Lung (tissue), 16 donors: Measurements from ENCODE around the gene PCDHGA5. TPM values are rescaled to one million over a fixed set of nuclear protein-coding genes. Genes with fewer than 3 reads are reported as not detected.
A peak's percentile ranks its signal among the peaks of the same experiment; 100 is the strongest.
"Not testable (repeated sequence)": the region's sequence is repeated elsewhere in the genome, so short reads cannot be mapped to it uniquely, and the experiment has no call there.

Source experiments
- ATAC-seq: fragments of 200-7000 bp; cut with Tn5 transposase; one replicate; pipeline ENCODE4 v1.9.1; 2020; ENCODE audit warnings: moderate number of reproducible peaks; ENCODE audit not compliant: insufficient read depth, low FRiP score
- DNase-seq, 3 donors: peaks; one replicate each; pipeline ENCODE4 v3.0.0-alpha.2; 2013 to 2017
- H3K27ac ChIP-seq, 2 donors: one replicate each; pipeline ENCODE4 v1.5.1; 2013; ENCODE audit warnings: mild to moderate bottlenecking in 2 of 2, moderate library complexity in 2 of 2, control low read depth in 1 of 2, inconsistent platforms in 1 of 2, low read depth in 1 of 2, low read length in 1 of 2
- H3K27me3 ChIP-seq, 3 donors: one replicate each; pipeline ENCODE4 v1.5.1; 2013; ENCODE audit warnings: low read length in 2 of 3; ENCODE audit not compliant: control insufficient read depth in 3 of 3, insufficient read depth in 3 of 3
- H3K36me3 ChIP-seq, 4 donors: one replicate each; pipeline ENCODE4 v1.5.1; 2013; ENCODE audit warnings: low read length in 4 of 4, mild to moderate bottlenecking in 1 of 4, moderate library complexity in 1 of 4; ENCODE audit not compliant: control insufficient read depth in 4 of 4, insufficient read depth in 4 of 4
- H3K4me1 ChIP-seq, 5 donors: one replicate each; pipeline ENCODE4 v1.5.1; 2013; ENCODE audit warnings: low read length in 5 of 5, mild to moderate bottlenecking in 2 of 5, moderate library complexity in 1 of 5; ENCODE audit not compliant: control insufficient read depth in 5 of 5, insufficient read depth in 5 of 5
- H3K4me3 ChIP-seq: one replicate; pipeline ENCODE4 v1.5.1; 2013; ENCODE audit warnings: mild to moderate bottlenecking, control low read depth, moderate library complexity
- H3K9ac ChIP-seq, 2 donors: one replicate each; pipeline ENCODE4 v1.5.1; 2013; ENCODE audit warnings: low read length in 2 of 2, control low read depth in 1 of 2; ENCODE audit not compliant: insufficient read depth in 1 of 2
- H3K9me3 ChIP-seq, 4 donors: one replicate each; pipeline ENCODE4 v1.5.1; 2013; ENCODE audit warnings: low read length in 3 of 4, mild to moderate bottlenecking in 1 of 4, moderate library complexity in 1 of 4; ENCODE audit not compliant: control insufficient read depth in 4 of 4, insufficient read depth in 3 of 4
- CTCF ChIP-seq: IDR thresholded peaks from 2 replicates; pipeline ENCODE4 v1.5.1; 2012; ENCODE audit warnings: mild to moderate bottlenecking; ENCODE audit errors: control extremely low read depth, extremely low read depth
- WGBS, 2 donors: extraction: QIAGEN DNeasy Blood & Tissue Kit; methylation state at CpG; one replicate each; pipeline ENCODE4 v1.1.7; 2013; 5-methylcytosine and 5-hydroxymethylcytosine counted together
- long read RNA-seq, 5 donors: transcript quantifications; one replicate each; lab custom pipeline, GENCODE V29; 2026
- polyA plus RNA-seq, 2 donors: library from polyadenylated mRNA; stranded (reverse); fragments of 200-250 nt; gene quantifications; one replicate each; pipeline ENCODE4 v1.2.1, GENCODE V29; 2013
- total RNA-seq, 2 donors: library from RNA; depleted of rRNA in 1 of 2; stranded (reverse); fragments of >200 nt in 1 of 2; gene quantifications; one replicate each; pipeline ENCODE4 v1.2.1, GENCODE V29; 2014 to 2021
- donor health status: control.
- donor health status: control.
- donor health status: Bipolar disorder and iron deficiency.
- donor health status: healthy.
- donor health status: DM: yes; HTN: yes; CAD: no.

PCDHGA5 gene
- total RNA-seq = 1 to 10 TPM; 2.9 to 9.3 TPM
- polyA plus RNA-seq = under 1 TPM; 0.31 to 0.32 TPM
- long read RNA-seq, donor 1, partial matches to known transcripts = 0 of 2 reads
- long read RNA-seq, donor 1, other reads (novel, unspliced or antisense) = 0 of 2 reads
- long read RNA-seq, donor 2, full-length matches to known transcripts = 2 of 2 reads
- long read RNA-seq, donor 2, partial matches to known transcripts = 0 of 2 reads
- long read RNA-seq, donor 2, other reads (novel, unspliced or antisense) = 0 of 2 reads
- long read RNA-seq, donor 3, partial matches to known transcripts = 0 of 1 reads
- long read RNA-seq, donor 3, other reads (novel, unspliced or antisense) = 0 of 1 reads
- long read RNA-seq, donor 4, partial matches to known transcripts = 0 of 1 reads
- long read RNA-seq, donor 4, other reads (novel, unspliced or antisense) = 0 of 1 reads
- long read RNA-seq, donor 5, full-length matches to known transcripts = 5 of 5 reads
- long read RNA-seq, donor 5, partial matches to known transcripts = 0 of 5 reads
- long read RNA-seq, donor 5, other reads (novel, unspliced or antisense) = 0 of 5 reads

DNA sequence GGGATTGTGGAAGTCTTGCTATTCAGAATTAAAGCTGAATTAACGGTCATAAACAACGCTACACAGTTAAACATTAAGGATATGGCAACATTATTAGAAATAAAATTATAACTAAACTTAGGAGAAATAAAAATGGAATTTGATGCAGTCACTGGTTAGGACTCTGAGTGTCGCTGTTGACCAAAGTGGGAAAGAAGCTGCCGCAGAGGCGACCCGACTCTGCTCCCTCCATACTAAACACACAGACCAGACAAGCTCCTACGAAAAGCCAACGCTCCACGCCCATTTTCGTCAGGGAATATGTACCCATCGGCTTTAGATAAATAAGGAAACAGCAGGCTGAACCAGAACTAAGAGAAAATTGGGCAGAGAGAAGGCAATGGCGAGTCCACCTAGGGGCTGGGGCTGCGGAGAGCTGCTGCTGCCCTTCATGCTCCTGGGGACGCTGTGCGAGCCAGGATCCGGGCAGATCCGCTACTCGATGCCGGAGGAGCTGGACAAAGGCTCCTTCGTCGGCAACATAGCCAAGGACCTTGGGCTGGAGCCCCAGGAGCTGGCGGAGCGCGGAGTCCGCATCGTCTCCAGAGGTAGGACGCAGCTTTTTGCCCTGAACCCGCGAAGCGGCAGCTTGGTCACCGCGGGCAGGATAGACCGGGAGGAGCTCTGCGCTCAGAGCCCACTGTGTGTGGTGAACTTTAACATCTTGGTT, at the start of gene PCDHGA5:
TSS of gene PCDHGA5 (plus strand) at position 211 of the 709 bp plus-strand sequence. CDS start at position 380, 169 bp downstream.
- H3K36me3 ChIP-seq = peaks cover 0 to 3% (median 0%) of the 10 kb centered on the region in 4 donors
- no peak for ATAC-seq
- H3K9me3 ChIP-seq = peaks cover 0 to 48% (median 23%) of the 10 kb centered on the region in 4 donors
- DNase-seq = peak in 2 of 3 donors; percentile 24 to 25
- peaks cover 0 to 6% (median 5%) of the 10 kb centered on the region in 3 donors for H3K27me3 ChIP-seq
- peaks cover 0 to 2% (median 0%) of the 10 kb centered on the region in 5 donors for H3K4me1 ChIP-seq
- 15 to 16% methylated on average over 34 of the region's 34 CpGs for WGBS, 2 donors
- H3K4me3 ChIP-seq = no peak within 1 kb of the TSS
- TF ChIP-seq CTCF = no peak
- H3K27ac ChIP-seq = no peak within 1 kb of the TSS
- H3K9ac ChIP-seq = no peak within 1 kb of the TSS

GRCh38 chr5:141316963-141317362, 47.0 kb upstream of the PCDHGA5 start:
- not testable (repeated sequence) for H3K4me3 ChIP-seq, H3K9ac ChIP-seq, ATAC-seq, H3K27ac ChIP-seq, DNase-seq, H3K4me1 ChIP-seq, H3K27me3 ChIP-seq
- Histone ChIP-seq H3K36me3 (peaks cover 0 to 39% (median 22%) of the 10 kb centered on the region in 4 donors), H3K9me3 (peaks cover 29 to 48% (median 35%) of the 10 kb centered on the region in 4 donors)
- WGBS, 2 donors = 94% methylated on average over 4 of the region's 4 CpGs

DNA sequence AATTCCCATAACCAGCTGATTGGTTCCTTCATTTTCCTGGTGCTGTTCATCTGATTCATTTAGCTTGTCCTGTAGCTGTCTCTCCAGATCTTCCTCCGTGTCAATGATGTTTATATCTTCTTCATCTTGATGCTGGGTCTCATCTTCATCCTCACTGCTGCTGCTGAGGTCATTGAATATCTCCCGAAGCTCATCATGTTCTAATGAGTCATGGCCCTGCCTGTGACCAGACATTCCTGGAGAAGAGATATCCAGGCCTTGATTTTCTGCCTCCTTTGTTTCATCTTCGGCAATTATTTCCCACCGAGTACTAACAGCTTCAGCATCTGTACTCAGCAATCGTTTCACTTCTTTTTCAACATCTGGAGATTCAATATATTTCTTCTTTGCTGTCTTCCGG, 44.8 kb upstream of the PCDHGA5 start:
- Histone ChIP-seq H3K36me3 (peaks cover 0 to 37% (median 21%) of the 10 kb centered on the region in 4 donors), H3K9me3 (peaks cover 24 to 39% (median 32%) of the 10 kb centered on the region in 4 donors), H3K4me1 (peaks cover 0 to 9% (median 0%) of the 10 kb centered on the region in 5 donors), H3K4me3 (no peak overlapping the region), H3K27me3 (no peaks in the 10 kb centered on the region), H3K27ac (peak overlapping the region in 1 of 2 donors; percentile 96), H3K9ac (no peak overlapping the region)
- 97 to 98% methylated on average over 6 of the region's 6 CpGs for WGBS, 2 donors
- no peak for TF ChIP-seq CTCF
- no peak for DNase-seq
- no peak for ATAC-seq
